Fibroblast of the aortic adventitia (primary cell): Measurements from ENCODE around the gene PYM1. TPM values are rescaled to one million over a fixed set of nuclear protein-coding genes. Genes with fewer than 3 reads are reported as not detected.

ENCODE experiments used
- DNase-seq: peaks from one replicate; pipeline ENCODE4 v3.0.0-alpha.2; 2010; ENCODE audit warnings: low read depth
- H3K4me3 ChIP-seq: 2 replicates; pipeline ENCODE4 v1.5.1; 2011; ENCODE audit warnings: low read depth, mild to moderate bottlenecking, control low read depth, low read length, moderate library complexity
- total RNA-seq: library from RNA; depleted of rRNA; stranded (reverse); fragments of >200 nt; gene quantifications from 2 replicates; pipeline ENCODE4 v1.2.3, GENCODE V29; 2012; ENCODE audit warnings: low replicate concordance
- TF ChIP-seq, protein P1 (sequence below): IDR thresholded peaks from 2 replicates; pipeline ENCODE4 v1.5.1; 2011; ENCODE audit warnings: mild to moderate bottlenecking, low read length, control low read depth, inconsistent platforms; ENCODE audit not compliant: insufficient read depth

PYM1 gene
- total RNA-seq, 1 donor = 23.3 TPM

DNA sequence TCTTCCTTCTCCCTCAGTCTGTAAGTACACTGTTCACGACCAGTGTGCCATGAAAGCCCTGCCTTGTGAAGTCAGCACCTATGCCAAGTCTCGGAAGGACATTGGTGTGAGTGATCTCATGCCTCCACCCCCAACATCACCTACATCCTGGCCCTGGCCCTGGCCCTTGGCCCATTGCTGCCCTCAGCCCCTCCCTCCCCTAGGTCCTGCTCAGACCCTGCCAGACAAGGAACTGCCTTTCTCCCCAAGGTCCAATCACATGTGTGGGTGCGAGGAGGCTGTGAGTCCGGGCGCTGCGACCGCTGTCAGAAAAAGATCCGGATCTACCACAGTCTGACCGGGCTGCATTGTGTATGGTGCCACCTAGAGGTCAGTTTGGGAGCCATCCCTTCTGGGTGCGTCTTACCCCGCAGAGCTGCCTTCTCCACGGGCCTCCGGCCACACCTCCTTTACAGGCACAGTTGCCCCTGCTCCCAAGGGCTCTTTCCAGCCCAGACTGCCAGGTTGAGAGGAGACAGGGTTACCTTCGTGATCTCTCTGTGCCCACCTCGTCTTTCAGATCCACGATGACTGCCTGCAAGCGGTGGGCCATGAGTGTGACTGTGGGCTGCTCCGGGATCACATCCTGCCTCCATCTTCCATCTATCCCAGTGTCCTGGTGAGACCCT lies 12.5 kb upstream of the PYM1 start:
- H3K4me3 ChIP-seq = no peak overlapping the region
- TF ChIP-seq, protein P1, sequence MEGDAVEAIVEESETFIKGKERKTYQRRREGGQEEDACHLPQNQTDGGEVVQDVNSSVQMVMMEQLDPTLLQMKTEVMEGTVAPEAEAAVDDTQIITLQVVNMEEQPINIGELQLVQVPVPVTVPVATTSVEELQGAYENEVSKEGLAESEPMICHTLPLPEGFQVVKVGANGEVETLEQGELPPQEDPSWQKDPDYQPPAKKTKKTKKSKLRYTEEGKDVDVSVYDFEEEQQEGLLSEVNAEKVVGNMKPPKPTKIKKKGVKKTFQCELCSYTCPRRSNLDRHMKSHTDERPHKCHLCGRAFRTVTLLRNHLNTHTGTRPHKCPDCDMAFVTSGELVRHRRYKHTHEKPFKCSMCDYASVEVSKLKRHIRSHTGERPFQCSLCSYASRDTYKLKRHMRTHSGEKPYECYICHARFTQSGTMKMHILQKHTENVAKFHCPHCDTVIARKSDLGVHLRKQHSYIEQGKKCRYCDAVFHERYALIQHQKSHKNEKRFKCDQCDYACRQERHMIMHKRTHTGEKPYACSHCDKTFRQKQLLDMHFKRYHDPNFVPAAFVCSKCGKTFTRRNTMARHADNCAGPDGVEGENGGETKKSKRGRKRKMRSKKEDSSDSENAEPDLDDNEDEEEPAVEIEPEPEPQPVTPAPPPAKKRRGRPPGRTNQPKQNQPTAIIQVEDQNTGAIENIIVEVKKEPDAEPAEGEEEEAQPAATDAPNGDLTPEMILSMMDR = peak; percentile 92
- peak; percentile 87 for DNase-seq

DNA sequence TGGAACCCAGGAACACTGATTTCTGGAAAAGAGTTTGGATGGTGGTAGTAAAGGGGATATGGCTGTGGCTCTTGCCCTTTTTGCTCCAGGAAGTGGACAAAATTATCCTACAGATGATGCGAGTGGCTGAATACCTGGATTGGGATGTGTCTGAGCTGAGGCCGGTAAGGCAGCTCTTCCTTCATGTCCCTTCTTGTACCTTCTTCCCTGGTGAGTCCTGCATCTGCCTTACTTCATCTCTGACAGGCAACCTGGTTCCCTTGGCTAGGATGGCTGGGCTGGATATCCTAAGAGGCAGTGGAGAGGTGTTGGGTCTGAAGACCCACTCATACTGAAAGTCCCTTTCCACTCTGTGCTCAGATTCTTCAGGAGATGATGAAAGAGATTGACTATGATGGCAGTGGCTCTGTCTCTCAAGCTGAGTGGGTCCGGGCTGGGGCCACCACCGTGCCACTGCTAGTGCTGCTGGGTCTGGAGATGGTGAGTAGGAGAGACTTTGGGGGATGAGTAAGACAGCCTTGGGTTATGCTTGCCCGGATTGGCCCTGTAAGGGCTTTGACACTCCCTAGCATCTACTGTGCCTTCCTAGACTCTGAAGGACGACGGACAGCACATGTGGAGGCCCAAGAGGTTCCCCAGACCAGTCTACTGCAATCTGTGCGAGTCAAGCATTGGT lies 11.3 kb upstream of the PYM1 start:
- H3K4me3 ChIP-seq = no peak overlapping the region
- TF ChIP-seq, protein P1 = no peak
- no peak for DNase-seq

DNA sequence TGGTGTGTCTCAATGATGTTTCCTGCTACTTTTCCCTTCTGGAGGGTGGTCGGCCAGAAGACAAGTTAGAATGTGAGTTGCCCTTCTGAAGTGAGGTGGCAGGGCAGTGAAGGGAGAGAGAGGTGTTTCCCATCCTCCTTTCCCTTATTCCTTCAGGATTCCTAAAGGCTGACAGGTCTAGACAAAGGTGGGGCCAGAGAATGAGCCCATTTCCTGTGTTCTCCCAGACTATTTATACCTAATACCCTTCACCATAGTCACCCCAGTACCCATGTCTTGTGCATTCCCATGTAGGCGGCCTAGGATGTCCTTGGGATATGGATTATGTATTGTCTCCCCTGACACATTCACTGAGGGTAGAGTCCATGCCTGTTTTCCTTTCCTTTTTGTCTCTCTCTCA lies 10.3 kb upstream of the PYM1 start:
- TF ChIP-seq, protein P1 = no peak
- no peak overlapping the region for H3K4me3 ChIP-seq
- no peak for DNase-seq

DNA sequence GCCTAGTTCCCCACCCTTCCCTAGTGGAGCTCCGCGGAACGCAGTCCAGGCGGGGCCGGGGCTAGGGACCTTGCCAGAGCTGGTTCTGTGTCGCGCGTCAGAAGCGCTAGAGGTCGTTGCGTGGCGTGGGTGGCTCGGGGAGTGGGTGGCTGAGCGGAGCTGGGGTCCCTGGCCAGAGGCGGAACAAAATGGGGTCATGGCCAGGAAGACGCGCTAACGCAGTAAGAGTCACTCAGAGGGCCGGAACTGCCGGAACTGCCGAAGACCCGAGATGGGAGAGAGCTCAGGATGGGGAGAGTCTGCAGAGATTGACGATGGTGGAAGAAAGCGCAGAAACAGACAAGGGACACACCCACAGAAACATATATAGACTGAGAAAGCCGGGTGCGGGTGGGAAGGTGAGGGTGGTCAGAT lies 8.1 kb upstream of the PYM1 start:
- DNase-seq = no peak
- TF ChIP-seq, protein P1 = no peak
- peak overlapping the region; percentile 31 for H3K4me3 ChIP-seq

DNA sequence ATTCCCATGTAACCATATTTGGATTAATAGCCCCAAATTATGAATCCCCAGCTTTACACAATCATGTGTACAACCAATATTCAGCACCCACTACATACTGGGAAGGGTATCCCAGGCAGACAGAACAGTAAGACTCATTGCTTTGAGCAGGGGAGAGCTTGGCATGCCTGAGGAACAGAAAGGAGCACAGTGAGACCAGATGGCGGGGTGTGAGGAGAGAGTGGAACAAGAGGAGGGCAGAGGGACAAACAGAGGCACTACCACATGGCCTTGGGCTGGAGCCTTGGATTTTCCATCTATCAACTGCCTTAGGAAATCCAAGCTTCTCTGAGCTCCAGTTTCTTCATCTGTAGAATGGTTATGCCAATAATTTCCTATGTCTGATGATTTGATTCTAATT lies 7.1 kb upstream of the PYM1 start:
- DNase-seq = no peak
- H3K4me3 ChIP-seq = no peak overlapping the region
- TF ChIP-seq, protein P1 = no peak

- peak; percentile 66 for DNase-seq
- TF ChIP-seq, protein P1 = no peak
- no peak overlapping the region for H3K4me3 ChIP-seq
These were observed 6.4 kb upstream of the PYM1 start for GRCh38 chr12:55933799-55934742.
